ENCODE measurements around the gene PDE7B.

Gene PDE7B

GRCh38 chr6:135814043-135814442 is 37.5 kb upstream of the PDE7B start:
- Histone ChIP-seq H3K4me3 (no peak overlapping the region), H3K27ac (no peak overlapping the region)
- no peak for DNase-seq (ENCODE audit: low spot score)
- no peak for TF ChIP-seq CTCF (IDR thresholded peaks at IDR 0.05)

GRCh38 chr6:135815216-135815615 is 36.3 kb upstream of the PDE7B start:
- no peak for DNase-seq (ENCODE audit: low spot score)
- Histone ChIP-seq H3K4me3 (no peak overlapping the region), H3K27ac (no peak overlapping the region)
- no peak for TF ChIP-seq CTCF (IDR thresholded peaks at IDR 0.05)

GRCh38 chr6:135817035-135817434 is 34.5 kb upstream of the PDE7B start:
- Histone ChIP-seq H3K27ac (no peak overlapping the region), H3K4me3 (no peak overlapping the region)
- no peak for DNase-seq (ENCODE audit: low spot score)
- TF ChIP-seq CTCF (IDR thresholded peaks at IDR 0.05) = no peak

GRCh38 chr6:135819665-135820064 is 31.8 kb upstream of the PDE7B start:
- no peak for DNase-seq (ENCODE audit: low spot score)
- H3K4me3 ChIP-seq = no peak overlapping the region
- TF ChIP-seq CTCF (IDR thresholded peaks at IDR 0.05) = no peak

GRCh38 chr6:135820340-135820739 is 31.2 kb upstream of the PDE7B start:
- H3K27ac ChIP-seq = no peak overlapping the region
- no peak overlapping the region for H3K4me3 ChIP-seq
- no peak for DNase-seq (ENCODE audit: low spot score)
- no peak for TF ChIP-seq CTCF (IDR thresholded peaks at IDR 0.05)

More at GRCh38 chr6:135819665-135820064, 31.8 kb upstream of the PDE7B start:
- H3K27ac ChIP-seq = no peak overlapping the region

- no peak for DNase-seq (ENCODE audit: low spot score)
- no peak for TF ChIP-seq CTCF (IDR thresholded peaks at IDR 0.05)
- H3K27ac ChIP-seq = no peak overlapping the region
- no peak overlapping the region for H3K4me3 ChIP-seq
Measured at GRCh38 chr6:135823851-135824250, 27.6 kb upstream of the PDE7B start.

- Histone ChIP-seq H3K4me3 (no peak overlapping the region), H3K27ac (no peak overlapping the region)
- no peak for TF ChIP-seq CTCF (IDR thresholded peaks at IDR 0.05)
- DNase-seq (ENCODE audit: low spot score) = no peak
Measured at GRCh38 chr6:135826236-135826804, 25.2 kb upstream of the PDE7B start.
